ENCODE results near the gene SSBP4. TPM values are rescaled to one million over a fixed set of nuclear protein-coding genes. Genes with fewer than 3 reads are reported as not detected.
A peak's percentile ranks its signal among the peaks of the same experiment; 100 is the strongest.

Gene SSBP4
- total and polyA plus RNA-seq, 9 of the 15 experiments (the other 6 are each of a cell fraction or from before 2014, with no cell fraction given): 1.1 to 189 (median 39.0) TPM

- TF ChIP-seq ZBTB26 (CRISPR knock-in tag; IDR thresholded peaks at IDR 0.05): no peak
- 0 out of 2 replicates have a peak, but pooled peaks have one; percentile 23 for TF ChIP-seq ZNF23 (CRISPR knock-in tag; IDR thresholded peaks at IDR 0.05)
- TF ChIP-seq ZNF212 (CRISPR knock-in tag; IDR thresholded peaks at IDR 0.05): no peak
- peak; percentile 51 for TF ChIP-seq PHF20 (IDR thresholded peaks at IDR 0.05; ENCODE audit: partially characterized antibody)
- no peak for TF ChIP-seq ZNF274 (IDR thresholded peaks at IDR 0.05; ENCODE audit: borderline replicate concordance, low read depth, low read length)
- no peak; the same call in 1 of the 2 replicates for TF ChIP-seq TSHZ1 (CRISPR knock-in tag; IDR thresholded peaks at IDR 0.05)
- no peak for TF ChIP-seq E2F4 (CRISPR knock-in tag; IDR thresholded peaks at IDR 0.05; ENCODE audit: low read depth)
- no peak for TF ChIP-seq FOXO4 (CRISPR knock-in tag; IDR thresholded peaks at IDR 0.05)
- peak; percentile 98 for TF ChIP-seq MNT (conservative IDR thresholded peaks at IDR 0.05)
- peak; percentile 83; the same call in 1 of the 2 replicates for TF ChIP-seq GATAD2B (IDR thresholded peaks at IDR 0.05; ENCODE audit: borderline replicate concordance)
- TF ChIP-seq PHTF2 (CRISPR knock-in tag; IDR thresholded peaks at IDR 0.05): 0 out of 2 replicates have a peak, but pooled peaks have one; percentile 7
- no peak for TF ChIP-seq ZNF511 (CRISPR knock-in tag; IDR thresholded peaks at IDR 0.05)
- peak; percentile 39; the same call in 1 of the 2 replicates for TF ChIP-seq ZNF12 (CRISPR knock-in tag; IDR thresholded peaks at IDR 0.05)
- no peak for TF ChIP-seq PHB (CRISPR knock-in tag; IDR thresholded peaks at IDR 0.05)
- TF ChIP-seq PURB (CRISPR knock-in tag; IDR thresholded peaks at IDR 0.05; ENCODE audit: low read depth): no peak
- no peak for TF ChIP-seq ZNF512 (tag; IDR thresholded peaks at IDR 0.05)
Measured at GRCh38 chr19:18373892-18374629, 45.1 kb upstream of the SSBP4 start (continued).

Measured in K562 (cell line).